K562 (cell line): ENCODE data around the gene NXT1. TPM values are rescaled to one million over a fixed set of nuclear protein-coding genes. Genes with fewer than 3 reads are reported as not detected.

Experiments
- CBFB ChIP-seq: sonication (generic); formaldehyde crosslinking; IDR thresholded peaks from 2 replicates; pipeline ENCODE4 v1.4.0; 2020; ENCODE audit warnings: mild to moderate bottlenecking, missing genetic modification reagents
- CGGBP1 ChIP-seq: fragments of 250-450 bp; sonication (Bioruptor Pico); IDR thresholded peaks from 2 replicates; pipeline ENCODE4 v1.9.0; 2021; ENCODE audit warnings: mild to moderate bottlenecking
- CTBP1 ChIP-seq: fragments of 450-650 bp; IDR thresholded peaks from 2 replicates; pipeline ENCODE4 v1.6.1; 2016; ENCODE audit warnings: borderline replicate concordance
- ERF ChIP-seq: fragments of 450-650 bp; formaldehyde crosslinking; IDR thresholded peaks from 2 replicates; pipeline ENCODE4 v1.4.0; 2020; ENCODE audit warnings: mild to moderate bottlenecking, mixed read lengths
- MGA ChIP-seq: fragments of 450-650 bp; IDR thresholded peaks from 2 replicates; pipeline ENCODE4 v1.6.1; 2016; ENCODE audit warnings: mild to moderate bottlenecking, moderate library complexity
- MLLT1 ChIP-seq, 2 experiments: fragments of 450-650 bp; IDR thresholded peaks; 2 replicates each; pipeline ENCODE4 v1.6.1; 2016
- NCOA6 ChIP-seq: fragments of 450-650 bp; IDR thresholded peaks from 2 replicates; pipeline ENCODE4 v1.6.1; 2017; ENCODE audit warnings: mild to moderate bottlenecking
- RBFOX2 ChIP-seq: fragments of 200-400 bp; formaldehyde crosslinking; IDR thresholded peaks from 2 replicates; pipeline ENCODE4 v1.6.1; 2017; ENCODE audit warnings: low read depth, mild to moderate bottlenecking, low read length, moderate library complexity
- SMC3 ChIP-seq: conservative IDR thresholded peaks from 2 replicates; pipeline ENCODE4 v1.6.1; 2011; ENCODE audit warnings: low read depth, low read length, improper control_type of control experiment; ENCODE audit not compliant: insufficient read depth
- SP1 ChIP-seq: sonication (generic); formaldehyde crosslinking; IDR thresholded peaks from 2 replicates; pipeline ENCODE4 v1.8.1; 2022; ENCODE audit warnings: mild to moderate bottlenecking, missing genetic modification reagents
- STAT5A ChIP-seq: IDR thresholded peaks from 2 replicates; pipeline ENCODE4 v1.6.1; 2012; ENCODE audit warnings: low read length, inconsistent platforms, borderline replicate concordance
- XRCC5 ChIP-seq: fragments of 200-400 bp; formaldehyde crosslinking; IDR thresholded peaks from 2 replicates; pipeline ENCODE4 v1.6.1; 2017; ENCODE audit warnings: low read depth, mild to moderate bottlenecking, low read length
- ZFP36 ChIP-seq: fragments of 150-350 bp; IDR thresholded peaks from 2 replicates; pipeline ENCODE4 v1.6.1; 2018; ENCODE audit warnings: low read length, low read depth; ENCODE audit not compliant: partially characterized antibody
- ZNF263 ChIP-seq: sonication (generic); formaldehyde crosslinking; IDR thresholded peaks from 2 replicates; pipeline ENCODE4 v1.8.0; 2022; ENCODE audit warnings: mild to moderate bottlenecking, missing genetic modification reagents, borderline replicate concordance
- ZNF507 ChIP-seq: conservative IDR thresholded peaks from 2 replicates; pipeline ENCODE4 v1.6.1; 2017; ENCODE audit warnings: missing genetic modification characterization, missing compliant biosample characterization
- polyA plus RNA-seq, 8 experiments: library from polyadenylated mRNA; depleted of rRNA in 4 of 8; stranded (reverse) in 5 of 8; unstranded in 3 of 8; fragments of >200 nt; fragmentation: Nextera tagmentation in 2 of 8; fragmentation: Illumina TruSeq in 1 of 8; extraction: Ambion mirVana in 2 of 8; extraction: Trizol in 1 of 8; gene quantifications; 2 replicates each; pipeline versions ENCODE4 v1.2.1 to v1.2.3, GENCODE V29; 2011 to 2014; ENCODE audit warnings: inconsistent platforms in 1 of 8, missing spikeins in 1 of 8
- total RNA-seq, 7 experiments: library from RNA; depleted of rRNA in 6 of 7; stranded (reverse); fragments of >200 nt in 6 of 7; fragmentation: Illumina TruSeq in 2 of 7; extraction: Trizol in 2 of 7; gene quantifications; 2 replicates each; pipeline versions ENCODE4 v1.2.1 to v1.2.3, GENCODE V29; 2011 to 2021; ENCODE audit warnings: low replicate concordance in 1 of 7

NXT1 gene
- total and polyA plus RNA-seq, 9 of the 15 experiments (the other 6 are each of a cell fraction or from before 2014, with no cell fraction given) = 7.7 to 50.9 (median 35.6) TPM

- TF ChIP-seq XRCC5 (no peak), ZFP36 (no peak), MLLT1 (IDR thresholded peaks at IDR 0.05) (no peak; a peak in 1 of 4 replicates), RBFOX2 (peak; percentile 88), CGGBP1 (no peak), SMC3 (no peak), ERF (CRISPR knock-in tag) (no peak), ZNF507 (tag) (no peak), NCOA6 (no peak), SP1 (CRISPR knock-in tag) (peak; percentile 84), CBFB (CRISPR knock-in tag) (peak; percentile 86; the same call in 1 of the 2 replicates), ZNF263 (CRISPR knock-in tag) (no peak), CTBP1 (peak; percentile 83), STAT5A (no peak), MGA (no peak; the same call in 1 of the 2 replicates)
These were observed 7.4 kb downstream of the NXT1 start (continued) for GRCh38 chr20:23357767-23358562.
